Measurements from ENCODE around the gene MACROD2.

DNA sequence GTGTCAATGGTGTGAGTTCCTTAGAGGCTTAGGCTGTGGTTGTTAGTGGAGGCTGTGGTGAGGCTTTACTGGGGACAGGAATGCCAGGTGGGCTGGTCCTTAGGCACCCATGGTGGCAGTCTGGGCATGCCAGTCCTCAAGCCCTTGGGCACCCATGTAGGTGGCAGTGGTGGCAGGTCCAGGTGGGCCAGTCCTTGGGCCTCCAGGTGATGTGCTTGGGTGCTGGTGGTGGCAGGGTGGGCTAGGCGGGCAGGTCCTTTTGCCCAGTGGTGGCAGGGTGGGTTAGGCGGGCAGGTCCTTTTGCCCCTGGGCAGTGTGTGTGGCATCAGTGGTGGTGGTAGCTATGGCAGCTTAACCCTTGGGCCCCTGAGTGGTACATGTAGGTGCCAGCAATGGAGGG is 208.3 kb downstream of the MACROD2 start:
- TF ChIP-seq, protein P1, sequence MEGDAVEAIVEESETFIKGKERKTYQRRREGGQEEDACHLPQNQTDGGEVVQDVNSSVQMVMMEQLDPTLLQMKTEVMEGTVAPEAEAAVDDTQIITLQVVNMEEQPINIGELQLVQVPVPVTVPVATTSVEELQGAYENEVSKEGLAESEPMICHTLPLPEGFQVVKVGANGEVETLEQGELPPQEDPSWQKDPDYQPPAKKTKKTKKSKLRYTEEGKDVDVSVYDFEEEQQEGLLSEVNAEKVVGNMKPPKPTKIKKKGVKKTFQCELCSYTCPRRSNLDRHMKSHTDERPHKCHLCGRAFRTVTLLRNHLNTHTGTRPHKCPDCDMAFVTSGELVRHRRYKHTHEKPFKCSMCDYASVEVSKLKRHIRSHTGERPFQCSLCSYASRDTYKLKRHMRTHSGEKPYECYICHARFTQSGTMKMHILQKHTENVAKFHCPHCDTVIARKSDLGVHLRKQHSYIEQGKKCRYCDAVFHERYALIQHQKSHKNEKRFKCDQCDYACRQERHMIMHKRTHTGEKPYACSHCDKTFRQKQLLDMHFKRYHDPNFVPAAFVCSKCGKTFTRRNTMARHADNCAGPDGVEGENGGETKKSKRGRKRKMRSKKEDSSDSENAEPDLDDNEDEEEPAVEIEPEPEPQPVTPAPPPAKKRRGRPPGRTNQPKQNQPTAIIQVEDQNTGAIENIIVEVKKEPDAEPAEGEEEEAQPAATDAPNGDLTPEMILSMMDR (tag by site-specific recombination; IDR thresholded peaks at IDR 0.05), result no peak
- no peak for TF ChIP-seq ZNF138 (tag by site-specific recombination; IDR thresholded peaks at IDR 0.05; ENCODE audit: borderline replicate concordance)
- TF ChIP-seq ZNF26 (tag by site-specific recombination; IDR thresholded peaks at IDR 0.05), result no peak
